Activated CD8-positive, alpha-beta T cell treated with anti-CD3 and anti-CD28 coated beads, Interleukin-2, amount 10 ng/mL, durations not matched to agents 7 days and 5 days (primary cell): ENCODE data around the gene PDE3A. TPM values are rescaled to one million over a fixed set of nuclear protein-coding genes. Genes with fewer than 3 reads are reported as not detected.
A peak's percentile ranks its signal among the peaks of the same experiment; 100 is the strongest.
"Not testable (repeated sequence)": the region's sequence is repeated elsewhere in the genome, so short reads cannot be mapped to it uniquely, and the experiment has no call there.

ENCODE experiments used
- ATAC-seq: fragments of 150-1000 bp; cut with Tn5 transposase; one replicate; pipeline ENCODE4 v1.10.0; 2021; ENCODE audit warnings: moderate library complexity
- CTCF ChIA-PET: fragments of 350-600 bp; sonication (Branson Sonifier 250); formaldehyde crosslinking; loops from one replicate; lab custom pipeline; 2021; ENCODE audit warnings: antibody characterized with exemption; lab: Charles Lee
- POLR2A ChIA-PET: fragments of 350-600 bp; sonication (Branson Sonifier 250); formaldehyde crosslinking; loops from one replicate; lab custom pipeline; 2021; ENCODE audit warnings: antibody characterized with exemption; lab: Charles Lee
- DNase-seq: peaks from one replicate; pipeline ENCODE4 v3.0.0-alpha.2; 2020
- H3K27ac Mint-ChIP-seq: one replicate; pipeline ENCODE4 v1.8.0; 2021; ENCODE audit warnings: mild to moderate bottlenecking, mixed read lengths
- H3K27me3 Mint-ChIP-seq: one replicate; pipeline ENCODE4 v1.8.0; 2021; ENCODE audit warnings: low read depth, mixed read lengths
- H3K36me3 Mint-ChIP-seq: one replicate; pipeline ENCODE4 v1.8.0; 2021; ENCODE audit warnings: low read depth, mixed read lengths
- H3K4me1 Mint-ChIP-seq: one replicate; pipeline ENCODE4 v1.8.0; 2021; ENCODE audit warnings: low read depth, mixed read lengths
- H3K4me3 Mint-ChIP-seq: one replicate; pipeline ENCODE4 v1.8.0; 2021; ENCODE audit warnings: mild to moderate bottlenecking, mixed read lengths
- H3K9me3 Mint-ChIP-seq: one replicate; pipeline ENCODE4 v1.8.0; 2022; ENCODE audit warnings: mixed read lengths; ENCODE audit not compliant: insufficient read depth
- total RNA-seq, 2 experiments: library from RNA; stranded (reverse); gene quantifications; one replicate each; pipeline ENCODE4 v1.2.3, GENCODE V29; 2021

Gene PDE3A
- total RNA-seq: not detected

GRCh38 chr12:20368114-20368650 lies at the start of gene PDE3A:
Gene PDE3A, plus strand, starts transcription at chr12:20368537. Its CDS starts 748 bp downstream, at chr12:20369285.
- ATAC-seq: no peak
- CTCF ChIA-PET: no interaction called here
- H3K27ac Mint-ChIP-seq: no peak within 1 kb of the TSS
- POLR2A ChIA-PET: no interaction called here
- peaks cover 54% of the 10 kb centered on the region for H3K27me3 Mint-ChIP-seq
- no peaks in the 10 kb centered on the region for H3K36me3 Mint-ChIP-seq
- no peaks in the 10 kb centered on the region for H3K9me3 Mint-ChIP-seq
- H3K4me3 Mint-ChIP-seq: peak within 1 kb of the TSS; percentile 2
- H3K4me1 Mint-ChIP-seq: peaks cover 14% of the 10 kb centered on the region
- no peak for DNase-seq

- no peak for DNase-seq
- H3K36me3 Mint-ChIP-seq: no peaks in the 10 kb centered on the region
These were observed 49.0 kb upstream of the PDE3A start for GRCh38 chr12:20319366-20319765.

GRCh38 chr12:20320552-20320951 lies 47.8 kb upstream of the PDE3A start:
- Mint-ChIP-seq H3K4me1 (no peaks in the 10 kb centered on the region), H3K9me3 (no peaks in the 10 kb centered on the region), H3K27me3 (no peaks in the 10 kb centered on the region), H3K27ac (no peak overlapping the region), H3K4me3 (no peak overlapping the region), H3K36me3 (no peaks in the 10 kb centered on the region)
- ATAC-seq: no peak
- DNase-seq: no peak
- POLR2A ChIA-PET: interaction anchor here (0.6 kb wide), 1 partner anchor 1009 kb away, joined by 4 read pairs; no protein-coding TSS in a partner anchor
- CTCF ChIA-PET: no interaction called here

More at GRCh38 chr12:20319366-20319765, 49.0 kb upstream of the PDE3A start:
- ATAC-seq: no peak
- Mint-ChIP-seq H3K9me3 (no peaks in the 10 kb centered on the region), H3K4me3 (no peak overlapping the region), H3K4me1 (no peaks in the 10 kb centered on the region), H3K27ac (no peak overlapping the region), H3K27me3 (no peaks in the 10 kb centered on the region)
- ChIA-PET CTCF (no interaction called here), POLR2A (no interaction called here)

GRCh38 chr12:20330826-20331505 lies 37.4 kb upstream of the PDE3A start:
- H3K27ac Mint-ChIP-seq, H3K27me3 Mint-ChIP-seq, ATAC-seq, H3K9me3 Mint-ChIP-seq, CTCF ChIA-PET, H3K4me1 Mint-ChIP-seq, H3K36me3 Mint-ChIP-seq, POLR2A ChIA-PET, DNase-seq, H3K4me3 Mint-ChIP-seq: not testable (repeated sequence)

- Mint-ChIP-seq H3K27ac (no peak overlapping the region), H3K9me3 (no peaks in the 10 kb centered on the region), H3K4me1 (no peaks in the 10 kb centered on the region), H3K27me3 (no peaks in the 10 kb centered on the region), H3K4me3 (no peak overlapping the region), H3K36me3 (no peaks in the 10 kb centered on the region)
- no peak for ATAC-seq
- ChIA-PET POLR2A (no interaction called here), CTCF (no interaction called here)
- no peak for DNase-seq
These were observed 29.3 kb upstream of the PDE3A start for GRCh38 chr12:20339060-20339459.

- ATAC-seq: no peak
- DNase-seq: no peak
- no peaks in the 10 kb centered on the region for H3K27me3 Mint-ChIP-seq
- no peaks in the 10 kb centered on the region for H3K9me3 Mint-ChIP-seq
- ChIA-PET CTCF (no interaction called here), POLR2A (no interaction called here)
- no peak overlapping the region for H3K4me3 Mint-ChIP-seq
- H3K4me1 Mint-ChIP-seq: no peaks in the 10 kb centered on the region
- no peaks in the 10 kb centered on the region for H3K36me3 Mint-ChIP-seq
- H3K27ac Mint-ChIP-seq: no peak overlapping the region
These were observed 26.2 kb upstream of the PDE3A start for GRCh38 chr12:20342111-20342510.

- Mint-ChIP-seq H3K4me1 (no peaks in the 10 kb centered on the region), H3K9me3 (no peaks in the 10 kb centered on the region), H3K4me3 (no peak overlapping the region), H3K36me3 (no peaks in the 10 kb centered on the region), H3K27ac (no peak overlapping the region), H3K27me3 (no peaks in the 10 kb centered on the region)
- ATAC-seq (no peak), DNase-seq (no peak)
- POLR2A ChIA-PET: no interaction called here
- CTCF ChIA-PET: no interaction called here
These were observed 22.5 kb upstream of the PDE3A start for GRCh38 chr12:20345866-20346265.

GRCh38 chr12:20350026-20350425 lies 18.3 kb upstream of the PDE3A start:
- Mint-ChIP-seq H3K4me3 (no peak overlapping the region), H3K27me3 (no peaks in the 10 kb centered on the region), H3K9me3 (no peaks in the 10 kb centered on the region), H3K27ac (no peak overlapping the region), H3K4me1 (no peaks in the 10 kb centered on the region), H3K36me3 (no peaks in the 10 kb centered on the region)
- ATAC-seq (no peak), DNase-seq (no peak)
- CTCF ChIA-PET: no interaction called here
- POLR2A ChIA-PET: no interaction called here

- Mint-ChIP-seq H3K4me3 (no peak overlapping the region), H3K27ac (no peak overlapping the region), H3K27me3 (no peaks in the 10 kb centered on the region), H3K36me3 (no peaks in the 10 kb centered on the region), H3K9me3 (no peaks in the 10 kb centered on the region), H3K4me1 (no peaks in the 10 kb centered on the region)
- ATAC-seq (no peak), DNase-seq (no peak)
- ChIA-PET CTCF (no interaction called here), POLR2A (no interaction called here)
These were observed 17.8 kb upstream of the PDE3A start for GRCh38 chr12:20350495-20350894.

GRCh38 chr12:20351406-20351805 lies 16.9 kb upstream of the PDE3A start:
- H3K27ac Mint-ChIP-seq: no peak overlapping the region
- POLR2A ChIA-PET: no interaction called here
- CTCF ChIA-PET: no interaction called here
- ATAC-seq: no peak
- H3K9me3 Mint-ChIP-seq: no peaks in the 10 kb centered on the region
- H3K36me3 Mint-ChIP-seq: no peaks in the 10 kb centered on the region
- DNase-seq: no peak
- no peak overlapping the region for H3K4me3 Mint-ChIP-seq
- no peaks in the 10 kb centered on the region for H3K27me3 Mint-ChIP-seq
- no peaks in the 10 kb centered on the region for H3K4me1 Mint-ChIP-seq

GRCh38 chr12:20356048-20356447 lies 12.3 kb upstream of the PDE3A start:
- ATAC-seq (no peak), DNase-seq (no peak)
- Mint-ChIP-seq H3K9me3 (no peaks in the 10 kb centered on the region), H3K36me3 (no peaks in the 10 kb centered on the region), H3K27me3 (no peaks in the 10 kb centered on the region), H3K4me1 (no peaks in the 10 kb centered on the region), H3K27ac (no peak overlapping the region), H3K4me3 (no peak overlapping the region)
- ChIA-PET CTCF (no interaction called here), POLR2A (no interaction called here)

GRCh38 chr12:20360407-20360806 lies 7.9 kb upstream of the PDE3A start:
- no peaks in the 10 kb centered on the region for H3K36me3 Mint-ChIP-seq
- no peaks in the 10 kb centered on the region for H3K4me1 Mint-ChIP-seq
- no peak overlapping the region for H3K4me3 Mint-ChIP-seq
- H3K27me3 Mint-ChIP-seq: peaks cover 2% of the 10 kb centered on the region
- CTCF ChIA-PET: no interaction called here
- H3K9me3 Mint-ChIP-seq: no peaks in the 10 kb centered on the region
- ATAC-seq: no peak
- H3K27ac Mint-ChIP-seq: no peak overlapping the region
- POLR2A ChIA-PET: no interaction called here
- DNase-seq: no peak
